Skin epidermis (tissue), 12 donors: Measurements from ENCODE around the gene OSBPL5.
"Not testable (repeated sequence)": the region's sequence is repeated elsewhere in the genome, so short reads cannot be mapped to it uniquely, and the experiment has no call there.

Experiments used
- H3K27ac ChIP-seq, 21 experiments: fragments of 200-600 bp; sonication (generic) in 11 of 21; one replicate each; pipeline ENCODE4 v1.5.0; 2020; ENCODE audit warnings: mild to moderate bottlenecking in 3 of 21, inconsistent platforms in 2 of 21, moderate library complexity in 2 of 21
- H3K4me3 ChIP-seq, 7 experiments: fragments of 200-600 bp; sonication (generic) in 2 of 7; one replicate each; pipeline ENCODE4 v1.5.0; 2020; ENCODE audit warnings: inconsistent platforms in 2 of 7, mild to moderate bottlenecking in 2 of 7, moderate library complexity in 1 of 7

Gene OSBPL5

DNA sequence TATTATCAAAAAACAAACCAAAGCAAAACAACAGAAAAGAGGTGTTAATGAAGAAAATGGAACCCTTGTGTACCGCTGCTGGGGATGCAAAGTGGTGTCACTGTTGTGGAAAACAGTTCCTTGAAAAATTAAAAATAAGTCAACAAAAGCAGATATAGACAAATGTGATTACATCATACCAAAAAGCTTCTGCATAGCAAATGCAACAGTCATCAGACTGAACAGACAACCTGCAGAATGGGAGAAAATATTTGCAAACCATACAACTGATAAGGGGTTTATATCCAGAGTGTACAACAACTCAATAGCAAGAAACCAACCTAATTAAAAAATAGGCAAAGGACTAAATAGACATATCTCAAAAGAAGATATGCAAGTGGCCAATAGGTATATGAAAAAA lies 85.0 kb downstream of the OSBPL5 start:
- H3K4me3 ChIP-seq, result no peak overlapping the region
- no peak overlapping the region for H3K27ac ChIP-seq

DNA sequence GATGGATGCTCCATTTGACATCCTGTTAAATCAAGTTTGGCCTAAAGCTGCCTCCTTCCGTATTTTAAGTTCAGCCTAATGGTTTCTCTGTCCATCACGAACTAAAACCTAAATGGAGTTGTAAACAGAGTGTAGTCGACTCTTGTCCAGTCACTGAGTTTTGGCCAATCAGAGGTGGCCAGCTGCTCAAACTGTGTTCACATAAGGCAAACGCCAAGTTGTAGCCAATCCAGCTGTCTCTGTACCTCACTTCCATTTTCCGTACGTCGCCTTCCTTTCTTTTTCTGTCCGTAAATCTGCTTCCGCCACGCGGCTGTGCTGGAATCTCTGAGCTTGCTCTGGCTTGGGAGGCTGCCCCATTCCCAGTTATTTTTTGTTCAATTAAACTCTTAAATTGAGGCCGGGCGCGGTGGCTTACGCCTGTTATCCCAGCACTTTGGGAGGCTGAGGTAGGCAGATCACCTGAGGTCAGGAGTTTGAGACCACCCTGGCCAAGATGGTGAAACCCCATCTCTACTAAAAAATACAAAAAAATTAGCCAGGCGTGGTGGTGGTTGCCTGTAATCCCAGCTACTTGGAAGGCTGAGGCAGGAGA lies 87.2 kb downstream of the OSBPL5 start:
- H3K27ac ChIP-seq, result no peak overlapping the region
- no peak overlapping the region for H3K4me3 ChIP-seq

DNA sequence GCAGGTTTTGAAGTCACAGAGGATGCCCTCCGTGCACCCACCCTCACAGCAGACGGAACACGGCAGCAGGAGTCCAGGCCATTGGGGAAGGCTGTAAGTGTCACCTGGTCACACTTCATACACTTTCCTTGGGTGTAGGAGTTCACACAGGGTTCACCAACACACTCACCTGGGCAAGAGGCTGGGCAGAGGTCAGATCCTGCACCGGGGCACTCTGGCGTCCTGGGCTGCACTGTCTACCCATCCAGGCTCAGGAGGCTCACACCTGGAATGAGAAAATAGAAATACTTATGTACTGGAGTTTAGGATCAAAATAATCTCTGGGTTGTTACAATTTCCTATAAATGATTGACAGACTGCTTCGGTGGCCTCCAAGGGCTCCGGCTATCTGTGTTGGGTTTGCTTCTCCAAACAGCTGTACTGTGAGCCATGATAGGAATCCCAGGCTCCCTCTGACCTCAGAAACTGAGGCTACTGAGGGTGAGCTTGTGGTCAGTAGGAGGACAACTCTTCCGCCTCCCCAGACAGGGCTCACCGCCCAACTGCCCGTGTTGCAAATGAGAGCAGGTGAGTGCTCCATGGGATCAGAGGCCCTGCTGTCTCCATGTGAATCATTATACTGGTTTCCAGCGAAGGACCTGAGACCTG lies 87.8 kb downstream of the OSBPL5 start:
- Histone ChIP-seq H3K27ac (no peak overlapping the region), H3K4me3 (no peak overlapping the region)

DNA sequence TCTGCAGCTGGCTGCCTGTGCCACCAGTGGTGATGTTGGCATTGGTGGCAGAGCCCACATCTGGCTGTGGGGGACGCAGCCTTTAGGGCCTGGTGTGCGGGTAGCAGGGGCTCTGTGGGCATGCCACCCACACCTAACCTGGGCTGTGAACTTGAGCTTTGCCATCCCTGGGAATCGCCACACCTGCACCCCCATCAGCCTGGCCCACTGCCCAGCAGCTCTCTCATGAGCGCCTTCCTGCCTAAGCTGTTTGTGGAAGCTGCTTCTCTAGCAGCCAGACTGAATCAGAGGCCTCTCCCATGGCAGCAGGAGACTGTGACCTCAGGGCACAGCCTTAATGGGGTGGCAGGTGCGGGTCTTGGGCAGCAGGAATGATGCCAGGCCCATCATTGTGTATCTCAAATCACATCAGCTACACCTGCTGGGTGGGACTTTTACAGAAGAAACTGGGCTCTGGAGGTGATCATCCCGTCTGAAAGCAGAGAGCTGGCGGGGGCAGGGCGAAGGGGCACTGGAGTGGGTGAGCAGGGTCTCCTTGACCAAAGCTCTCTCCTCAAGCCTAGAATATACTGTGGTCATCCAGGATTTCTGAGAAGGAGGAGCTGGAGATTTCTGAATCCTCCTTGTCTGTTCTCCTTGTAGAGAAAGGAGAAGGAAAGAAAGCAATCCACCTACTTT lies 90.1 kb downstream of the OSBPL5 start:
- no peak overlapping the region for H3K27ac ChIP-seq
- no peak overlapping the region for H3K4me3 ChIP-seq

DNA sequence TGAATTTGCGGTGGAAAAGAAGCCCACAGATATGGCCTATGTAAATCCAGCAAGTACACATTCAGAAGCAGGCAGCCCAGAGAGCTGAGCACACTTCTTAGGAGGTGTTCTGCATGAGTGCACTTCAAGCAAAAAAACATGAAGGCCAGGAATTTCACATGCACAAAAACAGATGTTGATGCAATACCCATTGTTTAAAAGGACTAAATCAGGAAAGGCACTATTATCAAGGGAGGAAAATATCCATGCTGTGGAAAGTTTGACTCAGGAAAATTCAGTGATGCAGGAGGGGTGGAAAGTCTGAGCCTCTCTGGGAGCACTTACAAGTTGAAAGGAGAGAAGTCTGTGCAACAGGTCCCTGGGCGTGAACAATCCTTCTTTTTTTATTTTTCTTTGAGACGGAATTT lies 92.1 kb downstream of the OSBPL5 start:
- Histone ChIP-seq H3K27ac (peak overlapping the region in 5 of 21 experiments; percentile 1 to 73 (median 43)), H3K4me3 (no peak overlapping the region)

DNA sequence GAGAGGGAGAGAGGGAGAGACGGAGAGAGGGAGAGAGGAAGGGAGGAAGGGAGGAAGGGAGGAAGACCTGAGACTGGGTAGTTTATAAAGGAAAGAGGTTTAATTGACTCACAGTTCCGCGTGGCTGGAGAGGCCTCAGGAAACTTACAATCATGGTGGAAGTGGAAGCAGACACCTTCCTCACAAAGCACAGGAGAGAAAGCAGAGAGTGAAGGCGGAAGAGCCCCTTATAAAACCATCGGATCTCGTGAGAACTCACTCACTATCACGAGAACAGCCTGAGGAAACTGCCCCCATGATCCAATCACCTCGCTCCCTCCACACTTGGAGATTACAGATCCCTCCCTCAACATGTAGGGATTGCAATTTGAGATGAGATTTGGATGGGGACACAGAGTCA lies 95.7 kb downstream of the OSBPL5 start:
- H3K4me3 ChIP-seq, result no peak overlapping the region
- no peak overlapping the region for H3K27ac ChIP-seq

DNA sequence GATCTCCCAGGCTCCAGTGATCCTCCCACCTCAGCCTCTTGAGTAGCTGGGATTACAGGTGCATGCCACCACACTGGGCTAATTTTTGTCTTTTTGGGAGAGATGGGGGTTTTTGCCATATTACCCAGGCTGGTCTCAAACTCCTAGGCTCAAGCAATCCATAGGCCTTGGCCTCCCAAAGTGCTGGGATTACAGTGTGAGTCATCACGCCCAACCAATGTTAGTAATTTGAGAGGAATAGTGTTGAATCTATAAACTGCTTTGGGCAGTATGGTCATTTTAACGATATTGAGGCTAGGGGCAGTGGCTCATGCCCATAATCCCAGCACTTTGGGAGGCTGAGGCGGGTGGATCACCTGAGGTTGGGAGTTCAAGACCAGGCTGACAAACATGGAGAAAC lies 98.8 kb downstream of the OSBPL5 start:
- not testable (repeated sequence) for H3K27ac ChIP-seq, H3K4me3 ChIP-seq

DNA sequence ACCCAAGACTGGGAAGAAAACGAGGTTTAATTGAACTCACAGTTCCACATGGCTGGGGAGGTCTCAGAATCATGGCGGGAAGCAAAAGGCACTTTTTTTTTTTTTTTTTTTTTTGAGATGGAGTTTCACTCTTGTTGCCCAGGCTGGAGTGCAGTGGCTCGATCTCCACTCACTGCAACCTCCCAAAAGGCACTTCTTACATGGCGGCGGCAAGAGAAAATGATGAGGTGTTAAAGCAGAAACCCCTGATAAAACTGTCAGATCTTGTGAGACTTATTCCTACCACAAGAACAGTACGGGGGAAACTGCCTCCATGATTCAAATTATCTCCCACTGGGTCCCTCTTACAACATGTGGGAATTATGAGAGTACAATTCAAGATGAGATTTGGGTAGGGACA lies 100.4 kb downstream of the OSBPL5 start:
- not testable (repeated sequence) for H3K27ac ChIP-seq, H3K4me3 ChIP-seq

DNA sequence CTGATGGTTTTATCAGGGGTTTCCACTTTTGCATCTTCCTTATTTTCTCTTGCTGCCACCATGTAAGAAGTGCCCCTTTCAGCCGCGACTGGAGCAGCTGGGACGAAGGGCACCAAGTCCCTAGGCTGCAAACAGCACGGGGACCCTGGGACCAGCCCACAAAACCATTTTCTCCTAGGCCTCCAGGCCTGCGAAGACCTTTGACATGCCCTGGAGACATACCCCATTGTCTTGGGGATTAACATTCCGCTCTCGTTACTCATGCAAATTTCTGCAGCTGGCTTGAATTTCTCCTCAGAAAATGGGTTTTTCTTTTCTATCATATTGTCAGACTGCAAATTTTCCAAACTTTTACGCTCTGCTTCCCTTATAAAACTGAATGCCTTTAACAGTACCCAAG lies 101.2 kb downstream of the OSBPL5 start:
- H3K4me3 ChIP-seq, result not testable (repeated sequence)

DNA sequence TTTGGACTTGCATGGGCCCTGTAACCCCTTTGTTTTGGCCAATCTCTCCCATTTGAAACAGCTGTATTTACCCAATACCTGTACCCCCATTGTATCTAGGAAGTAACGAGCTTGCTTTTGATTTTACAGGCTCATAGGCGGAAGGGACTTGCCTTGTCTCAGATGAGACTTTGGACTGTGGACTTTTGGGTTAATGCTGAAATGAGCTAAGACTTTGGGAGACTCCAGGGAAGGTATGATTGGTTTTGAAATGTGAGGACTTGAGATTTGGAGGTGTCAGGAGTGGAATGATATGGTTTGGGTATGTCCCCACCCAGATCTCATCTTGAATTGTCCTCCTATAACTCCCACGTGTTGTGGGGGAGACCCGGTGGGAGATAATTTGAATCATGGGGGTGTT lies 101.7 kb downstream of the OSBPL5 start:
- not testable (repeated sequence) for H3K4me3 ChIP-seq, H3K27ac ChIP-seq

More for the DNA sequence above, 101.2 kb downstream of the OSBPL5 start:
- H3K27ac ChIP-seq, result not testable (repeated sequence)

DNA sequence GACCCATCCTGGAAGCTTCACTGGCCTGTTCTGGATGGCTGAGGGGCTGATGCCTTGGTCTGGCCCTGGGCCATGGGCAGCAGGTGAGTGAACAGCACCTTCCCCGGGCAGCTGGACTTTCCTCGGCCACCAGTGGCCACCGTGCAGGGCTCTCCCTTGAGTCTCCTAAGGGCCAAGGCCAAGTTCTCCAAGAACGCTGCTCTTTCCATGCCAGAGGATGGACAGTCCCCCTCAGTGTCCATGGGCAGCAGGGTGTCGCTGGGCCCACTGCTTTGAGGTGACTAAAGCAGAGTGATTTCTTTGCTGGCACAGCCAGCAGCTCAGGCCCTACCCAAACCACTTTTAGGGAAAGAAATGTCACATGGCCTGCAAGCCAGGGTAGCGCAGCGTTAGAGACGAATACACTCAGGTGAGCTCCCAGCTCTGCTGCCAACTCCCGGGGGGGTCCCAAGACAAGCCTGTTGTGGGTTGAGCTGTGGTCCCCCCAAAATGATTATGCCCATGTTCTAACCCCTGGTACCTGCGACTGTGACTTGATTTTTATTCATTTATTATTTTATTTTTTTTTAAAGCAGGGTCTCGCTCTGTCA lies 104.6 kb downstream of the OSBPL5 start:
- no peak overlapping the region for H3K4me3 ChIP-seq
- H3K27ac ChIP-seq, result no peak overlapping the region

DNA sequence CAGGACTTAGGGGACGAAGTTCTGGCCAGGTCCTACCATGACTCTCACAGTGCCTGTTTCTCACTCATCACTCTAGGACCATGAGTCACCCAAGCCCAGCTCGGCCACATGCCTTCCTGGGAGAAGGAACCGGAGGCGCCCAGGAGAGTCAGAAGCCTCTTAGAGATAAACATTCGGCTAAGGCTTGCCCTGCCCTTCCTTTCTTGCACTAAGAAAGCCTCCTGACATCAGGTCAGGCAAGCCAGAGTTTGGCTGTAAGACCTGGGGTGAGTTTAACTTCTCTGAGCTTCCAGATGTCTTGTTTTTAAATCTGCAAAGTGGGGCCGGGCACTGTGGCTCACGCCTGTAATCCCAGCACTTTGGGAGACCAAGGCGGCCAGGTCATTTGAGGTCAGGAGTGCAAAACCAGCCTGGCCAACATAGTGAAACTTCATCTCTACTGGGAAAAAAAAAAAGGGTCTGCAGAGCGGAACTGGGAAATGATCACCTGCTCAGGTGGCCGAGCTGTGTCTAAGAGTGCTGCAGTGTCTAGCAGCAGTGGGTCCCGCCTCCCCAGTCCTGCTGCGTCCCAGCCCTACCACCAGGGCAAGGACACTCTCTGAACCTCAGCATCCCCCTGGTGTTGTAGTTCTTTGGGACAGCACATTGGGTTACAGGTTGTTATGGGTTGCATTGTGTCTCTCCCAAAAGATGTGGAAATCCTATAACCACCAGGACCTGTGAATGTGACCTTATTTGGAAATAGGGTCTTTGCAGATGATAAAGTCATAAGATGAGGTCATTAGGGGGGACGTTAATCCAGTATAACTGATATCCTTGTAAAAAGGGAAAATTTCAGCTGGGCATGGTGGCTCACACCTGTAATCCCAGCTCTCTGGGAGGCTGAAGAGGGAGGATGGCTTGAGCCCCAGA lies 106.1 kb downstream of the OSBPL5 start:
- H3K27ac ChIP-seq, result no peak overlapping the region
- H3K4me3 ChIP-seq, result no peak overlapping the region

DNA sequence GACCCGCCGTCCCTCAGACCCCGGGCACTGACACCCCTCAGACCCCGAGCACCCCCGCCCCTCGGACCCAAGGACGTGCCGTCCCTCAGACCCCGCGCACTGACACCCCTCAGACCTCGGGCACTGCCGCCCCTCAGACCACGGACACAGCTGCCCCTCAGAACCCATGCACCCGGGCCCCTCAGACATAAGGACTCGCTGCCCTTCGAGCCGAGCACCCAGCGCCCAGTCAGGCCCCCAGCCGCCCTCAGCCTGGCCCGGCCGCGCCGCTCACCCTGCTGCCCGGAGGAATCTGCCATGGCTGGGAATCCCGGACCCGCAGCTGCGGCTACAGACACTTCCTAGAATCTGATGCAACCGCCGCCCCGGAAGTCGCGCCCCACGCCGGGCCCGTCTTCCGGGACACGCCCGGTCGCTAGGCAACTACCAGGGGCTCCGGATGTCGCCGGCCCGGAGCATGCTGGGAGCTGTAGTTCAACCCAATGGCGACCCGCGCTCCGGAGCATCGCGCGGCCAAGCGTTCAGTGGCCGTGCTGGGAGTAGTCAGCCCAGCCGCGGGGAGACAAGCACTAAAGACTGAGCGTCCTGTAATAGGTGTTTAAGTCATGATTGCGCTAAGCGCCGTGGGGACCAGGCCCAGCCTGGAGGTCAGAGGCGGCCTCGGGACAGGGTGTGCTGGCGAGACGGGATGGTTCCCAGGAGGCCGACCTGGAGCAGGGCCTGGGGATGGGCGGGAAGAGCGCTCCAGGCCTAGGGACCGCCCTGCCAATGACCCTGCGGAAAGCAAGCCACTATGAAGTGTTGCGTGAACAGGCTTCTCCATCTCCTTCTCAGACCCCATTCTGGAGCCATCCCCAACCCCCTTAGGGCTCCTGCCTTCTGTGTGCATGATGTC lies 107.8 kb downstream of the OSBPL5 start, which contains the start of gene CARS1:
CARS1 (minus strand) TSS at position 355 of the 895 bp plus-strand sequence; CDS start at position 299, 56 bp downstream.
- H3K27ac ChIP-seq, result peak within 1 kb of the TSS; percentile 70 to 98 (median 94)
- peak within 1 kb of the TSS; percentile 68 to 98 (median 87) for H3K4me3 ChIP-seq

DNA sequence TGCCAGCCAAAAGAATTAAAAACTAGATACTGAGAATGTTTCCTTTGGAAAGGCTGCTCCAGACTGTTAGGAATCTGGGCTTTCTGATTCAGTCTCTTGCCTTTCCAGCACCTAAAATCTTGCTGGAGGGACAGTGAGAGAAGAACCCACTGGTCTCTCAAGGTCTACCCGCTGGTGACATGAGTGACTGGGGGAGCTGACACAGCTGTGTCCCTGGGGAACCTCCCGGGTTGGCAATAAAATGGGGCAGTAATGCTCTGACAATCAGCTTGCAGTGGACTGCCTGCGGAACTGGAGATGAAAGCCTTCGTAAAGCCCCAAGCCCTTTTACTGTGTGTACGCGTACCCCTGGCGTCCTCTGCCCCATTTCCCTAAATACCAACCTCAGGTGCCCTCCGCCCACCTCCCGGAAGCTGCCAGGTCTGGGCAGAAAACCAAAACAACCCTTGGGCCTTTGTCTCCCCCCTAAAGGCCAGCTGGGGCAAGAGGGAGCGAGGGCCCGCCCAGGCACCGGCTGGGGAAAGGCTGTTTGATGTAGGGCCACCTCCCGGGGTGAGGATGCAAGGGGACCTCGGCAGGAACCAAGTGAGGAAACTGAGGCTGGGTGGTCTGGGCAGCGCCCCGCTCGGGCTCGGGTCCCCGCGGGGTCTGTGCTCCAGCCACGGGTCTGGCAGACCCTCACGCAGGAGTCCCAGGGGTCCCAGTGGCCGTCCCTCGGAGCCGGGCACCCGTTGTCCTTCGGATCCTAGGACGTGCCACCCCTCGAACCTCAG lies 108.6 kb downstream of the OSBPL5 start:
- Histone ChIP-seq H3K27ac (peak overlapping the region; percentile 70 to 98 (median 94)), H3K4me3 (peak overlapping the region; percentile 68 to 98 (median 87))

DNA sequence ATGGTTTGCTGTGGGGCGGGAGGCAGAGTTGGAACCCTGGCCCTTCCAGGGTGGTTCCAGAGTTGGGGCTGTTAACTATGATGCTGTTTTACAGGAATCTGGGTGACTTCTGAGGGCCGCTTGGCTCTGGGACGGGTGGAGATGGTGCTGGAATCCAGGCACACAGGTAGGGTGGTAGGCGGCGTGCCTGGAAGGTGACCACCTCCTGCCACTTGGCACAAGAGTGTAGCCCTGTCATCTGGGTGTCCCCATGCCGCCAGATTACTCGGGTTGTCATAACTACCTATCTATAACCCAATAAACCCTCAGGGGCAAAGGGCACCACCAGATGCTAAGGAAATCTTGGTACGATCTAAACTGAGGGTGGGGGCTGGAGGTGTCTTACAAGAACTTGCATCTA lies 109.2 kb downstream of the OSBPL5 start:
- Histone ChIP-seq H3K27ac (peak overlapping the region in 15 of 21 experiments; percentile 35 to 96 (median 94)), H3K4me3 (peak overlapping the region in 6 of 7 experiments; percentile 68 to 98 (median 88))

DNA sequence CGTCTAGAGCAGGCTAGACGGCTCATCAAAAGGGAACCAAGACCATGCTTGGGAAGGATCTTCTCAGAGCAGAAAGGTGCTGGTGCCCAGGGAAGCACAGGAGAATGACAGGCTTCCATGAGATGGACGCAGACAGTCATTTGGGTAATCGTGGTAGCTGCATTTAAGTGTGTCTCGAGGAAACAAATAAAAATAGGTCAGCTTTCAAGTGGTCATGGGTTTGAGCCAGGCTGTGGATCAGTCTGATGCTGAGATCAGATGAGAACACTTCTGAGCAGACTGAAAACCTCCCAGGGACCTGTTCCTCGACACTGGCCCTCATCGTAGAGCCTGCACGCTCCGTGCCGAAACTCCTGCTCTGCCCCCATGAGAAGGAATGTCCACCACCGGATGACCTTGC lies 112.5 kb downstream of the OSBPL5 start:
- Histone ChIP-seq H3K27ac (peak overlapping the region in 4 of 21 experiments; percentile 8 to 40 (median 24)), H3K4me3 (no peak overlapping the region)

DNA sequence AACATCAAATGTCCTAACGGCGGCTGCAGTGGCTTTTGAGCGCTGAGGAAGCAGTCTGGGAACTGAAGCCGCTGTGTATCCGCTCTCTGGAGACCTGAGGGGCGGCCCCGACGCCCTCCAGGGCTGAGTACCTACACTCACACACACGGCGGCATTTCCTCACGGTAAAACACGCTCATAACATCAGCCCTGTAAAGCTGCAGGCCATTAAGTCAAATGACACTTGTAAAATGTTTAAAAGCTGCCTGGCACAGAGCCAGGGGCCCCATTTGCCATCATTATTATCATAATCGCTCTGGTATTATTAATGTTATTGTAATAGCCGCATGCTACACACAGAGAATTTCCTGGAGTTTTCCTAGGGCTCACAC lies 113.0 kb downstream of the OSBPL5 start:
- H3K4me3 ChIP-seq, result no peak overlapping the region
- peak overlapping the region in 9 of 21 experiments; percentile 3 to 45 (median 16) for H3K27ac ChIP-seq
